HG03025 (cell line): ENCODE data around the gene VSTM2L.

ENCODE experiments used
- ATAC-seq: cut with Tn5 transposase; IDR thresholded peaks from one replicate; pipeline ENCODE4 v1.9.1; 2021; ENCODE audit warnings: mild to moderate bottlenecking, moderate library complexity; ENCODE audit not compliant: unreplicated experiment, low FRiP score

The VSTM2L gene

GRCh38 chr20:37898233-37899104 lies 4.5 kb upstream of the VSTM2L start:
- no peak for ATAC-seq

- no peak for ATAC-seq
Observed at GRCh38 chr20:37899105-37900045, 3.6 kb upstream of the VSTM2L start.

- ATAC-seq, result no peak
Observed at GRCh38 chr20:37901240-37901639, 1.7 kb upstream of the VSTM2L start.

- no peak for ATAC-seq
Observed at GRCh38 chr20:37901654-37902503, 1.0 kb upstream of the VSTM2L start.

GRCh38 chr20:37903317-37904007 lies 535 bp downstream of the VSTM2L start:
- ATAC-seq, result no peak

- ATAC-seq, result no peak
Observed at GRCh38 chr20:37904008-37904642, 1.2 kb downstream of the VSTM2L start.

GRCh38 chr20:37904845-37905373 lies 2.0 kb downstream of the VSTM2L start:
- ATAC-seq, result no peak

- no peak for ATAC-seq
Observed at GRCh38 chr20:37905671-37906613, 3.0 kb downstream of the VSTM2L start.

GRCh38 chr20:37907330-37907676 lies 4.4 kb downstream of the VSTM2L start:
- ATAC-seq, result no peak

GRCh38 chr20:37907677-37908401 lies 4.9 kb downstream of the VSTM2L start:
- no peak for ATAC-seq

GRCh38 chr20:37911261-37911660 lies 8.3 kb downstream of the VSTM2L start:
- no peak for ATAC-seq

- no peak for ATAC-seq
Observed at GRCh38 chr20:37911838-37912281, 8.9 kb downstream of the VSTM2L start.

GRCh38 chr20:37912874-37913273 lies 9.9 kb downstream of the VSTM2L start:
- no peak for ATAC-seq

- ATAC-seq, result no peak
Observed at GRCh38 chr20:37913567-37914366, 10.8 kb downstream of the VSTM2L start.

- no peak for ATAC-seq
Observed at GRCh38 chr20:37914367-37914671, 11.4 kb downstream of the VSTM2L start.

- no peak for ATAC-seq
Observed at GRCh38 chr20:37914672-37915433, 11.9 kb downstream of the VSTM2L start.
